ENCODE data around the gene ZBTB49.
A peak's percentile ranks its signal among the peaks of the same experiment; 100 is the strongest.

The ZBTB49 gene

GRCh38 chr4:4326166-4326565, 36.1 kb downstream of the ZBTB49 start:
- DNase-seq (ENCODE audit: low spot score): no peak

- no peak for DNase-seq (ENCODE audit: low spot score)
Observed at GRCh38 chr4:4327652-4328121, 37.6 kb downstream of the ZBTB49 start.

GRCh38 chr4:4328206-4328605, 38.2 kb downstream of the ZBTB49 start:
- DNase-seq (ENCODE audit: low spot score): no peak

GRCh38 chr4:4328840-4329239, 38.8 kb downstream of the ZBTB49 start:
- no peak for DNase-seq (ENCODE audit: low spot score)

- DNase-seq (ENCODE audit: low spot score): no peak
Observed at GRCh38 chr4:4329496-4329895, 39.4 kb downstream of the ZBTB49 start.

GRCh38 chr4:4330794-4331193, 40.7 kb downstream of the ZBTB49 start:
- no peak for DNase-seq (ENCODE audit: low spot score)

- no peak for DNase-seq (ENCODE audit: low spot score)
Observed at GRCh38 chr4:4332529-4332928, 42.5 kb downstream of the ZBTB49 start.

- DNase-seq (ENCODE audit: low spot score): peak; percentile 78
Observed at GRCh38 chr4:4333265-4333706, 43.2 kb downstream of the ZBTB49 start.

- peak; percentile 75 for DNase-seq (ENCODE audit: low spot score)
Observed at GRCh38 chr4:4334798-4335520, 44.9 kb downstream of the ZBTB49 start.

- DNase-seq (ENCODE audit: low spot score): no peak
Observed at GRCh38 chr4:4338210-4339001, 48.4 kb downstream of the ZBTB49 start.

GRCh38 chr4:4339504-4340085, 49.5 kb downstream of the ZBTB49 start:
- DNase-seq (ENCODE audit: low spot score): no peak

- no peak for DNase-seq (ENCODE audit: low spot score)
Observed at GRCh38 chr4:4341861-4342650, 52.0 kb downstream of the ZBTB49 start.

- DNase-seq (ENCODE audit: low spot score): no peak
Observed at GRCh38 chr4:4343038-4343437, 53.0 kb downstream of the ZBTB49 start.

GRCh38 chr4:4344915-4345527, 55.0 kb downstream of the ZBTB49 start:
- DNase-seq (ENCODE audit: low spot score): no peak

GRCh38 chr4:4347585-4347984, 57.5 kb downstream of the ZBTB49 start:
- DNase-seq (ENCODE audit: low spot score): no peak

- DNase-seq (ENCODE audit: low spot score): peak; percentile 73
Observed at GRCh38 chr4:4348585-4348984, 58.5 kb downstream of the ZBTB49 start.

GRCh38 chr4:4349867-4350266, 59.8 kb downstream of the ZBTB49 start:
- DNase-seq (ENCODE audit: low spot score): no peak

GRCh38 chr4:4350909-4351308, 60.9 kb downstream of the ZBTB49 start:
- no peak for DNase-seq (ENCODE audit: low spot score)

- DNase-seq (ENCODE audit: low spot score): no peak
Observed at GRCh38 chr4:4355302-4355701, 65.3 kb downstream of the ZBTB49 start.

- DNase-seq (ENCODE audit: low spot score): no peak
Observed at GRCh38 chr4:4356106-4357041, 66.3 kb downstream of the ZBTB49 start.

All from SW480 (cell line).